Measurements from ENCODE around the gene TFB1M. TPM values are rescaled to one million over a fixed set of nuclear protein-coding genes. Genes with fewer than 3 reads are reported as not detected.

The TFB1M gene
- total and polyA plus RNA-seq, 7 donors = 10.7 to 22.2 (median 15.1) TPM

DNA sequence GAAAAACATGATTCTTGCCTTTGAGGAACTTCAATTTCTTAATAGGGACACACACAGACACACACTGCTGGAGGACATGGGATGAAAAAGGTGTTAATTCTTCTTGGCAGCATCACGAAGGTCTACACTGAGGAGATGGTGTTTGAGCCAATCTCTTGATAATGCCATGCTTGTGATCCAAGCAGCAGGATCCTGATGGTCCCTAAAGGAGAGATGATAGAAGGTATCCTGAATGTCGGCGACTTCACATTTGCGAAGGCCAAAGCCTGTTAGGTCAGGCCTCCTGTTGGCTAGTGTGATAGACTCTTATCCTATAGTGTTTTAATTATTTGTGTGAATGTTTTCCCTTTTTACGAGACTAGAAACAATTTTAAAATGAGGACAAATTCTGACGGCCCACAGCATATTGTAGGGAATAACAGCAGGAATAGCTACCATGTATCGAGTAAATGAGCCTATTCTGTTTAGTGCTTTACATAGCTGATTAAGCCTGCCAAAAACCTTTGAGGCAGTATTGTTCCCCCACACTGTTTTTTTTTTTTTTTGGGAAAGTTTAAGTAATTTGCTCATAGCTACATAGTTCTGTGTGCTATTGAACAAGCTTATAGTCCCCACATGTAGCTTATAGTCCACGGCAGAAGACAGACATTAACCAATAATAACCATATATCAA is 15.3 kb upstream of the TFB1M start:
- WGBS, 2 donors = 73 to 92% methylated on average over 8 of the region's 8 CpGs
- no peaks in the 10 kb centered on the region for H3K4me1 ChIP-seq
- H3K27me3 ChIP-seq = no peaks in the 10 kb centered on the region
- no peaks in the 10 kb centered on the region for H3K9me3 ChIP-seq
- DNase-seq = no peak
- H3K4me3 ChIP-seq = no peak overlapping the region
- TF ChIP-seq POLR2A (IDR thresholded peaks at IDR 0.05) (no peak), POLR2AphosphoS5 (IDR thresholded peaks at IDR 0.05) (no peak), EP300 (IDR thresholded peaks at IDR 0.05) (no peak), CTCF (IDR thresholded peaks at IDR 0.05) (no peak)
- H3K36me3 ChIP-seq = no peaks in the 10 kb centered on the region
- intact Hi-C loops (cut with DNase I) = loop anchor here (5.0 to 10.0 kb wide), 2 partner anchors 203 to 1225 kb away; no protein-coding TSS in a partner anchor
- no peak overlapping the region for H3K27ac ChIP-seq

DNA sequence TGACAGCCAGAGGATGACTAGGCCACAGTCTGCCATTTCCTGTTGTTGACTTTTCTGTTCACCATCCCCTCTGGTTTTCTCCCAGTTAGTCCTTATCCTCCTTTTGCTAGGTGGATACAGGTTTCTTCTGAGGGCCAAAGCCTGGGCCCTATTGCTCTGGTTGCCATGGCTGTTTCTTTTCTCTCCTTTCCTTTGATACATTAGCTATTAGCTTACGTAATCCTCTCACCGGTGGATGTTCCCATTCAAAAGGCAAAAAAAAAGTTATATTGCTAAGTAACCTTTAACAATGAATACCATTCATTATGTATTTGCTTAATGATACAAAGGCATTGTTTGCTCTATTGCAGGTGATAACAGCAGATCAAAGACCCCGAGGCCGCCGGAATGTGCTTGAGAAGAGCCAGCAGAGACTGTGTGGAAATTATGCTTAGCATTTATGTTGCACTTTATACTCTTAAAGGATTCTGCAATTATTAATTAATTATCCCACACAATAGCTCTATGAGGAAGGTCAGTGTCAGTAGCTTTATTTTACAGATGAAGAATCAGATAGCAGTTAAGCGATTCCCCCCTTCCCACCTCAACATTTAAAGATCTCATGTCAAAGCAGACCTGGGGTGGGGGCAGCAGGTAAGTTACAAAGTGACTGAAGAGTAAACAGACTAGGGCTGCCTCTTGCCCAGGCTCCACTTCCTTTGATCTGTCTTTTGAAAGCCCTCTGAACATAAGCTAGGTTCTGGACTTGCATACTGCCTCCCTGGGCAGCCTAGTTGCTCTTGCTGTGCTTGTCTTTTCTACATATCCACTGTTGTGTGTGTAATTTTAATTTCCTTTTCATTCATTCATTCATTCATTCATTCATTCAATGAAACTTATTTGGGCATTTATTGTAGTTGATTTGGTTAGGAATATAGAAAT is 14.5 kb upstream of the TFB1M start:
- no peak for DNase-seq
- Histone ChIP-seq H3K27ac (no peak overlapping the region), H3K9me3 (no peaks in the 10 kb centered on the region), H3K4me3 (no peak overlapping the region), H3K36me3 (no peaks in the 10 kb centered on the region), H3K27me3 (no peaks in the 10 kb centered on the region), H3K4me1 (no peaks in the 10 kb centered on the region)
- no peak for TF ChIP-seq POLR2A (IDR thresholded peaks at IDR 0.05)
- no peak for TF ChIP-seq POLR2AphosphoS5 (IDR thresholded peaks at IDR 0.05)
- no peak for TF ChIP-seq EP300 (IDR thresholded peaks at IDR 0.05)
- TF ChIP-seq CTCF (IDR thresholded peaks at IDR 0.05) = no peak
- intact Hi-C loops (cut with DNase I) = loop anchor here (5.0 to 10.0 kb wide), 2 partner anchors 204 to 1226 kb away; no protein-coding TSS in a partner anchor
- 20 to 67% methylated on average over 6 of the region's 6 CpGs for WGBS, 2 donors

GRCh38 chr6:155328074-155328538 is 13.8 kb upstream of the TFB1M start:
- no peaks in the 10 kb centered on the region for H3K36me3 ChIP-seq
- no peak overlapping the region for H3K4me3 ChIP-seq
- no peak for TF ChIP-seq POLR2A (IDR thresholded peaks at IDR 0.05)
- TF ChIP-seq POLR2AphosphoS5 (IDR thresholded peaks at IDR 0.05) = no peak
- no peak for TF ChIP-seq EP300 (IDR thresholded peaks at IDR 0.05)
- TF ChIP-seq CTCF (IDR thresholded peaks at IDR 0.05) = no peak
- no peak for DNase-seq
- no peak overlapping the region for H3K27ac ChIP-seq
- intact Hi-C loops (cut with DNase I) = loop anchor here (5.0 to 10.0 kb wide), 2 partner anchors 204 to 1227 kb away; no protein-coding TSS in a partner anchor
- H3K4me1 ChIP-seq = no peaks in the 10 kb centered on the region
- no peaks in the 10 kb centered on the region for H3K27me3 ChIP-seq
- no peaks in the 10 kb centered on the region for H3K9me3 ChIP-seq
- 65 to 81% methylated on average over 6 of the region's 6 CpGs for WGBS, 2 donors

- no peaks in the 10 kb centered on the region for H3K4me1 ChIP-seq
- no peaks in the 10 kb centered on the region for H3K36me3 ChIP-seq
- intact Hi-C loops (cut with DNase I) = loop anchor here (1.0 to 10.0 kb wide), 3 partner anchors 205 to 1947 kb away; no protein-coding TSS in a partner anchor
- peak; percentile 68 for DNase-seq
- WGBS, 2 donors = 0 to 1% methylated on average over 1 of the region's 1 CpG
- TF ChIP-seq EP300 (IDR thresholded peaks at IDR 0.05) (no peak), CTCF (IDR thresholded peaks at IDR 0.05) (peak; percentile 48 to 86 (median 74))
- H3K27ac ChIP-seq = no peak overlapping the region
- no peaks in the 10 kb centered on the region for H3K9me3 ChIP-seq
- no peaks in the 10 kb centered on the region for H3K27me3 ChIP-seq
- H3K4me3 ChIP-seq = no peak overlapping the region
Measured at GRCh38 chr6:155327326-155328073, 13.2 kb upstream of the TFB1M start.
